Left lung (tissue), 10 donors: ENCODE results near the gene SLC24A4. TPM values are rescaled to one million over a fixed set of nuclear protein-coding genes. Genes with fewer than 3 reads are reported as not detected.

ENCODE experiments used
- ATAC-seq: fragments of 200-7000 bp; cut with Tn5 transposase; one replicate; pipeline ENCODE4 v1.9.1; 2020; ENCODE audit warnings: moderate library complexity
- DNase-seq, 4 donors: peaks; one replicate each; pipeline ENCODE4 v3.0.0-alpha.2; 2013 to 2020
- H3K27ac ChIP-seq, 2 donors: fragments of 200-600 bp; sonication (generic) in 1 of 2; one replicate each; pipeline versions ENCODE4 v1.5.0 to v1.8.0; 2020 to 2021
- H3K27me3 ChIP-seq, 2 donors: fragments of 200-600 bp; sonication (generic) in 1 of 2; one replicate each; pipeline versions ENCODE4 v1.5.0 to v1.8.0; 2020 to 2021
- H3K36me3 ChIP-seq, 2 donors: fragments of 200-600 bp; sonication (generic) in 1 of 2; one replicate each; pipeline versions ENCODE4 v1.5.0 to v1.8.0; 2020 to 2021
- H3K4me1 ChIP-seq, 2 donors: fragments of 200-600 bp; one replicate each; pipeline ENCODE4 v1.8.0; 2021
- H3K4me3 ChIP-seq, 2 donors: fragments of 200-600 bp; sonication (generic) in 1 of 2; one replicate each; pipeline versions ENCODE4 v1.5.0 to v1.8.0; 2020 to 2021; ENCODE audit warnings: mild to moderate bottlenecking in 1 of 2
- H3K9me3 ChIP-seq, 2 donors: fragments of 200-600 bp; sonication (generic) in 1 of 2; one replicate each; pipeline versions ENCODE4 v1.5.0 to v1.8.0; 2020 to 2021
- CTCF ChIP-seq, 2 donors: fragments of 200-600 bp; sonication (generic) in 1 of 2; IDR thresholded peaks; one replicate each; pipeline versions ENCODE4 v1.5.0 to v1.8.0; 2021; ENCODE audit warnings: antibody characterized with exemption in 2 of 2
- intact Hi-C, 2 donors: fragments of 100-400 bp; cut with DNase I; formaldehyde crosslinking; loops; one replicate each; pipeline versions ENCODE4 v1.11.2 to v1.14.2; 2022
- polyA plus RNA-seq, 6 donors: library from polyadenylated mRNA; unstranded; fragments of 120-200 nt; gene quantifications; one replicate each; pipeline ENCODE4 v1.2.1, GENCODE V29; 2013; ENCODE audit not compliant: insufficient read length in 6 of 6
- total RNA-seq, 2 donors: library from RNA; stranded (reverse); fragmentation: NEBNext Ultra II Directional; extraction: Animal tissue kit (Norgen Biotek cat#: 25700); gene quantifications; one replicate each; pipeline ENCODE4 v1.2.1, GENCODE V29; 2021
- donor health status: DM: no; HTN: yes; CAD: no.
- donor health status: DM: no; HTN: no; CAD: no.

SLC24A4 gene
- total and polyA plus RNA-seq, 8 donors: 0.25 to 2.0 (median 0.47) TPM

- Histone ChIP-seq H3K27me3 (peaks cover 0 to 27% of the 10 kb centered on the region in 2 donors), H3K4me3 (no peak overlapping the region), H3K36me3 (no peaks in the 10 kb centered on the region), H3K4me1 (no peaks in the 10 kb centered on the region), H3K9me3 (no peaks in the 10 kb centered on the region), H3K27ac (no peak overlapping the region)
- intact Hi-C loops: no loop called here
- DNase-seq: no peak
- no peak for ATAC-seq
- no peak for TF ChIP-seq CTCF (IDR thresholded peaks at IDR 0.05)
Measured at GRCh38 chr14:92288994-92289660, 33.8 kb upstream of the SLC24A4 start.

GRCh38 chr14:92292673-92293072, 30.3 kb upstream of the SLC24A4 start:
- no peak for TF ChIP-seq CTCF (IDR thresholded peaks at IDR 0.05)
- peaks cover 0 to 27% of the 10 kb centered on the region in 2 donors for H3K27me3 ChIP-seq
- no peaks in the 10 kb centered on the region for H3K4me1 ChIP-seq
- intact Hi-C loops: no loop called here
- no peak for DNase-seq
- no peaks in the 10 kb centered on the region for H3K36me3 ChIP-seq
- ATAC-seq: no peak
- H3K4me3 ChIP-seq: no peak overlapping the region
- H3K27ac ChIP-seq: no peak overlapping the region
- no peaks in the 10 kb centered on the region for H3K9me3 ChIP-seq

- Histone ChIP-seq H3K27ac (no peak overlapping the region), H3K4me1 (no peaks in the 10 kb centered on the region), H3K36me3 (no peaks in the 10 kb centered on the region), H3K27me3 (peaks cover 0 to 22% of the 10 kb centered on the region in 2 donors), H3K9me3 (no peaks in the 10 kb centered on the region), H3K4me3 (no peak overlapping the region)
- no peak for TF ChIP-seq CTCF (IDR thresholded peaks at IDR 0.05)
- no peak for DNase-seq
- no peak for ATAC-seq
- intact Hi-C loops: no loop called here
Measured at GRCh38 chr14:92294506-92294905, 28.5 kb upstream of the SLC24A4 start.

- H3K4me1 ChIP-seq: no peaks in the 10 kb centered on the region
- no peak for TF ChIP-seq CTCF (IDR thresholded peaks at IDR 0.05)
- ATAC-seq (no peak), DNase-seq (no peak)
- H3K9me3 ChIP-seq: no peaks in the 10 kb centered on the region
- H3K4me3 ChIP-seq: no peak overlapping the region
- intact Hi-C loops: no loop called here
- no peaks in the 10 kb centered on the region for H3K36me3 ChIP-seq
- peaks cover 0 to 22% of the 10 kb centered on the region in 2 donors for H3K27me3 ChIP-seq
- H3K27ac ChIP-seq: no peak overlapping the region
Measured at GRCh38 chr14:92297818-92298595, 25.0 kb upstream of the SLC24A4 start.

- Histone ChIP-seq H3K4me1 (no peaks in the 10 kb centered on the region), H3K36me3 (no peaks in the 10 kb centered on the region), H3K4me3 (no peak overlapping the region), H3K9me3 (no peaks in the 10 kb centered on the region), H3K27ac (no peak overlapping the region), H3K27me3 (peaks cover 0 to 22% of the 10 kb centered on the region in 2 donors)
- DNase-seq: no peak
- no peak for ATAC-seq
- intact Hi-C loops: no loop called here
- TF ChIP-seq CTCF (IDR thresholded peaks at IDR 0.05): no peak
Measured at GRCh38 chr14:92302481-92302880, 20.5 kb upstream of the SLC24A4 start.
